ENCODE measurements around the gene INAVA. TPM values are rescaled to one million over a fixed set of nuclear protein-coding genes. Genes with fewer than 3 reads are reported as not detected.

The INAVA gene
- total and polyA plus RNA-seq, 2 experiments from 2014 or later, result not detected

GRCh38 chr1:200869376-200869752 is 25.3 kb upstream of the INAVA start:
- Histone ChIP-seq H3K27me3 (replicated peaks; ENCODE audit: insufficient read depth) (peaks cover 31% of the 10 kb centered on the region), H3F3A (ENCODE audit: insufficient read depth) (peaks cover 11% of the 10 kb centered on the region; the same call in 1 of the 2 replicates), H3K36me3 (ENCODE audit: low read depth) (no peaks in the 10 kb centered on the region; the same call in 1 of the 2 replicates), H3K4me1 (ENCODE audit: insufficient read depth) (no peaks in the 10 kb centered on the region), H3K9me3 (ENCODE audit: low read depth) (no peaks in the 10 kb centered on the region), H3K9ac (no peak overlapping the region), H4K20me1 (ENCODE audit: insufficient read depth) (no peaks in the 10 kb centered on the region), H2AFZ (no peak overlapping the region), H3K79me2 (ENCODE audit: insufficient read depth) (no peaks in the 10 kb centered on the region), H3K4me3 (no peak overlapping the region), H3K27ac (no peak overlapping the region), H3K4me2 (ENCODE audit: unreplicated experiment) (no peak overlapping the region), H3K9me2 (ENCODE audit: insufficient read depth) (no peaks in the 10 kb centered on the region)
- WGBS, 2 experiments (ENCODE audit: low coverage in 1 of 2, low lambda C conversion rate in 2 of 2, missing lambda C conversion rate in 2 of 2), result 65 to 70% methylated on average over 5 of the region's 5 CpGs
- in situ Hi-C loops (cut with MboI), result no loop called here
- no peak for TF ChIP-seq EZH2 (IDR thresholded peaks at IDR 0.05; ENCODE audit: insufficient read depth, poor library complexity, severe bottlenecking)
- TF ChIP-seq EZH2phosphoT487 (IDR thresholded peaks at IDR 0.05; ENCODE audit: insufficient read depth, low read depth), result no peak
- DNase-seq, result no peak

DNA sequence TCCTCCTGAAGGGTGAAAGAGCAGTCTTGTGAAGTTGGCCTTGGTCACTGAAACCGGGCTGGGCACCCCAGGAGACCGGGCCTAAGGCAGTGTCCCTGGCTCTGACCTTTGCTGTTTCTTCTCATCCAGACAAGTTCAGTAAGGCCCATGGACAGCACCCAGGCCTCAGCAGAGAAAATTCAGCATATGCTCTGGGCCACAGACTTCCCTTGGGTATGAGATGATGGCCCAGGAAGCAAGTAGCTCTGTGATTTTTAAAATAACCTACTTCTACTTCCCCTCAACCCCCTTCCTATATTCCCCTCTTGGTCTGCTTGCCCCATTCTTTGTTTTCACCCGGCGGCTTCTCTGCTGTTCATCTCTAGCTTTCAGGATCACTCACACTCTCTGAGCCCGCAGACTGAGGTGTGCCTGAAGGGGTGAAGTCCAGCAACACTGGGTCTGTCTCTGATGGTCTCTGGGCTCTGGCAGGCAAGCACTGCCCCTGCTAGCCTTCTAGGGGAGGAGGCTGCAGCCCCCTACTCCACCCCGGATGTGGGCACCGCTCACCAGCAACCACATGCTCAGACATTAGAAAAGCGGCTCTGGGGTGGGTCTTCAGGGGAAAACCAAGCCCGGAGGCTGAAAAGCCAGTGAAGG is 24.8 kb upstream of the INAVA start:
- no peaks in the 10 kb centered on the region for H4K20me1 ChIP-seq (ENCODE audit: insufficient read depth)
- H3K27me3 ChIP-seq (replicated peaks; ENCODE audit: insufficient read depth), result peaks cover 36% of the 10 kb centered on the region
- no peaks in the 10 kb centered on the region for H3K79me2 ChIP-seq (ENCODE audit: insufficient read depth)
- DNase-seq, result no peak
- TF ChIP-seq EZH2 (IDR thresholded peaks at IDR 0.05; ENCODE audit: insufficient read depth, poor library complexity, severe bottlenecking) (no peak), EZH2phosphoT487 (IDR thresholded peaks at IDR 0.05; ENCODE audit: insufficient read depth, low read depth) (no peak)
- 67 to 68% methylated on average over 9 of the region's 9 CpGs for WGBS, 2 experiments (ENCODE audit: low coverage in 1 of 2, low lambda C conversion rate in 2 of 2, missing lambda C conversion rate in 2 of 2)
- H3K36me3 ChIP-seq (ENCODE audit: low read depth), result no peaks in the 10 kb centered on the region; the same call in 1 of the 2 replicates
- no peak overlapping the region for H3K27ac ChIP-seq
- H2AFZ ChIP-seq, result no peak overlapping the region
- H3F3A ChIP-seq (ENCODE audit: insufficient read depth), result peaks cover 11% of the 10 kb centered on the region; the same call in 1 of the 2 replicates
- H3K9ac ChIP-seq, result no peak overlapping the region
- no peaks in the 10 kb centered on the region for H3K9me2 ChIP-seq (ENCODE audit: insufficient read depth)
- no peaks in the 10 kb centered on the region for H3K4me1 ChIP-seq (ENCODE audit: insufficient read depth)
- H3K4me2 ChIP-seq (ENCODE audit: unreplicated experiment), result no peak overlapping the region
- in situ Hi-C loops (cut with MboI), result no loop called here
- no peaks in the 10 kb centered on the region for H3K9me3 ChIP-seq (ENCODE audit: low read depth)
- H3K4me3 ChIP-seq, result no peak overlapping the region

- H3K9me3 ChIP-seq (ENCODE audit: low read depth), result no peaks in the 10 kb centered on the region
- no peaks in the 10 kb centered on the region for H3K9me2 ChIP-seq (ENCODE audit: insufficient read depth)
- no peaks in the 10 kb centered on the region for H3K4me1 ChIP-seq (ENCODE audit: insufficient read depth)
- H3K4me3 ChIP-seq, result peak within 1 kb of the TSS; percentile 45
- TF ChIP-seq EZH2phosphoT487 (IDR thresholded peaks at IDR 0.05; ENCODE audit: insufficient read depth, low read depth), result no peak
- TF ChIP-seq EZH2 (IDR thresholded peaks at IDR 0.05; ENCODE audit: insufficient read depth, poor library complexity, severe bottlenecking), result no peak
- H3K27ac ChIP-seq, result no peak within 1 kb of the TSS
- peak within 1 kb of the TSS; percentile 41 for H2AFZ ChIP-seq
- peaks cover 56% of the 10 kb centered on the region for H3K27me3 ChIP-seq (replicated peaks; ENCODE audit: insufficient read depth)
- no peaks in the 10 kb centered on the region for H3K36me3 ChIP-seq (ENCODE audit: low read depth)
- no peak for DNase-seq
- H3K4me2 ChIP-seq (ENCODE audit: unreplicated experiment), result peak within 1 kb of the TSS; percentile 32
- H4K20me1 ChIP-seq (ENCODE audit: insufficient read depth), result no peaks in the 10 kb centered on the region
- in situ Hi-C loops (cut with MboI), result no loop called here
- H3K9ac ChIP-seq, result no peak within 1 kb of the TSS
- WGBS, 2 experiments (ENCODE audit: low coverage in 1 of 2, low lambda C conversion rate in 2 of 2, missing lambda C conversion rate in 2 of 2), result 57 to 58% methylated on average over 17 to 23 of the region's 23 CpGs
- H3F3A ChIP-seq (ENCODE audit: insufficient read depth), result no peaks in the 10 kb centered on the region
- no peaks in the 10 kb centered on the region for H3K79me2 ChIP-seq (ENCODE audit: insufficient read depth)
Measured at GRCh38 chr1:200872446-200873115, 22.1 kb upstream of the INAVA start, which contains the start of gene GPR25. TSS of gene GPR25 (plus strand) at chr1:200872981. CDS start at chr1:200873038, 57 bp downstream.

DNA sequence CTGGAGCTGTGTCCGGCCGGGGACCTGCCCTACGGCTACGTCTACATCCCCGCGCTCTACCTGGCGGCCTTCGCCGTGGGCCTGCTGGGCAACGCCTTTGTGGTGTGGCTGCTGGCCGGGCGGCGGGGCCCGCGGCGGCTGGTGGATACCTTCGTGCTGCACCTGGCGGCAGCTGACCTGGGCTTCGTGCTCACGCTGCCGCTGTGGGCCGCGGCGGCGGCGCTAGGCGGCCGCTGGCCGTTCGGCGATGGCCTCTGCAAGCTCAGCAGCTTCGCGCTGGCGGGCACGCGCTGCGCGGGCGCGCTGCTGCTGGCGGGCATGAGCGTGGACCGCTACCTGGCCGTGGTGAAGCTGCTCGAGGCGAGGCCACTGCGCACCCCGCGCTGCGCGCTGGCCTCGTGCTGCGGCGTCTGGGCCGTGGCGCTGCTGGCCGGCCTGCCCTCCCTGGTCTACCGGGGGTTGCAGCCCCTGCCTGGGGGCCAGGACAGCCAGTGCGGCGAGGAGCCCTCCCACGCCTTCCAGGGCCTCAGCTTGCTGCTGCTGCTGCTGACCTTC is 21.5 kb upstream of the INAVA start:
- Histone ChIP-seq H3K4me1 (ENCODE audit: insufficient read depth) (no peaks in the 10 kb centered on the region), H2AFZ (peak overlapping the region; percentile 41), H4K20me1 (ENCODE audit: insufficient read depth) (no peaks in the 10 kb centered on the region), H3K9ac (no peak overlapping the region), H3K4me3 (peak overlapping the region; percentile 45), H3K36me3 (ENCODE audit: low read depth) (no peaks in the 10 kb centered on the region), H3K4me2 (ENCODE audit: unreplicated experiment) (peak overlapping the region; percentile 32), H3K79me2 (ENCODE audit: insufficient read depth) (no peaks in the 10 kb centered on the region), H3K9me3 (ENCODE audit: low read depth) (no peaks in the 10 kb centered on the region), H3K27me3 (replicated peaks; ENCODE audit: insufficient read depth) (peaks cover 61% of the 10 kb centered on the region), H3K9me2 (ENCODE audit: insufficient read depth) (no peaks in the 10 kb centered on the region), H3F3A (ENCODE audit: insufficient read depth) (no peaks in the 10 kb centered on the region), H3K27ac (no peak overlapping the region)
- WGBS, 2 experiments (ENCODE audit: low coverage in 1 of 2, low lambda C conversion rate in 2 of 2, missing lambda C conversion rate in 2 of 2), result 8 to 11% methylated on average over 38 to 50 of the region's 61 CpGs
- in situ Hi-C loops (cut with MboI), result no loop called here
- TF ChIP-seq EZH2 (IDR thresholded peaks at IDR 0.05; ENCODE audit: insufficient read depth, poor library complexity, severe bottlenecking), result no peak
- no peak for TF ChIP-seq EZH2phosphoT487 (IDR thresholded peaks at IDR 0.05; ENCODE audit: insufficient read depth, low read depth)
- DNase-seq, result peak; percentile 23
